ENCODE data around the gene PPARG.

PPARG gene

DNA sequence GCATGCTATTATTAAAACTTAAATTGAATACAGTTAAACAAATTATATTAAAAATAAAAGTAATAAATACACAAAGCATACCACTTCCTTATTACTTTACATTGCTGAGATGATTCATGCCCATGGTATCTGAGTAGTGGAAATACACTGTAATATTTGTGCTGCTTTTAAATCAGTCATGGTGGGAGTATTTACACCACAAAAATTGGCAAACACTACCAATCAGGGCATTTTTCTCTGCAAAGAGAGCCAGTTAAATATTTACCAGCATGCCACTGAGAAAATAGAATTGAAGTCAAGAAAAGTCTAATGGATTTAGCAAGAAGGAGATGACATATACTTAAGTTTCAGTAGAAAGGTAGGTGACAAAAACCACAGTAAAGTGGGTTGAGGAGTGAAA, 19.6 kb downstream of the PPARG start:
- in situ Hi-C loops (cut with HindIII; ENCODE audit: low sequenced_read_pairs) = no loop called here

DNA sequence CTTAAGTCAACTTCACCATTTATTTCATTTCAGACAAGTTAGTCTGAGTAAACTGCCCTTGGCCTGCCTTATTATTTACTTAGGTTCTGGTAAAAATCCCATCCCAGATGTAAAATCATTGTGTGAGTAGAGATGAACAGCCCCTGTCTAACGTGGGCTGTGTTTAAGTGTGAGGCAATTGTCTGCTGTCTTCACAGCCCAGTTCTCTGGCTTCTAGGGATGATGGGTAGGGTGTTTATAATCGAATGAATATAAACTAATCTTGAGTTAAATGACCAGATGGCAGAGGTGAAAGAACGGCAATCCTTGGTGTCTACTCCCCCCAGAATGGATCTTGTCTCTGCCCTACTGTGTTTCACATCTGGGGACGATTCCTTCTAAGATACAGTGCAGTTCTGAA, 20.8 kb downstream of the PPARG start:
- in situ Hi-C loops (cut with HindIII; ENCODE audit: low sequenced_read_pairs) = no loop called here

DNA sequence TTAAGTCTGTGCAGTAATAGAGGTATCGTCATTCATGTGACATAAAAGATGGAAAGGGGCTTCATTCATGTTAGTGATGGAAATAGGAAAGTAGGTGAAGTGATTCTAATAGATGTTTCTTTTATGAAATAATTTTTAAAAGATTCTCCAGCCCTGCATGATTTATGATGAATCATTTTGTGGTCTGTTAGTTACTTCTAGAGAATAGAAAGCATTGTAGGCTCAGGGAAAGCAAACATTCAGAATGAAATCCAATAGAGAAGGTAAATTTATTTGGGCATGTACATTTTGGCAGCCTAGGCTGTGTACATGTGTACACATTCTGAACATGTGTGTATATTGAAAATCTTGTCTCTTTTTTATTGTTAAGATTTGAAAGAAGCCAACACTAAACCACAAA, 23.1 kb downstream of the PPARG start:
- in situ Hi-C loops (cut with HindIII; ENCODE audit: low sequenced_read_pairs) = no loop called here

DNA sequence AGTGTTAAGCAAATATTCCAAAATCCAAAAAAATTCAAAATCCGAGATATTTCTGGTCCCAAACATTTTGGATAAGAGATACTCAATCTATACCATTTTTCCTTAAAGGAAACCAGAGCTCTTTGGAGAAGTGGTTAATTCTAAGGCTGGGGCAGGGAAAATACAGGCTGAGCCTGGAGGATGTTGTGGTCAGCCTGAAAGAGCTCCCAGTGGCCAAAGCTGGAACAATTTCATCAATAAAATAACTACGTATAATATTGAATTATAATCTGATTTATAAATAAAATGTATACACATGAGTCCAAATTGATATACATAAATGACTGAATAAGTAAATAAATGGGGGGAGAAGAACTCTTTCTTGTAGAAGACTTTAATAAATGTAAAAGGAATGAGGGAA, 24.6 kb downstream of the PPARG start:
- in situ Hi-C loops (cut with HindIII; ENCODE audit: low sequenced_read_pairs) = no loop called here

DNA sequence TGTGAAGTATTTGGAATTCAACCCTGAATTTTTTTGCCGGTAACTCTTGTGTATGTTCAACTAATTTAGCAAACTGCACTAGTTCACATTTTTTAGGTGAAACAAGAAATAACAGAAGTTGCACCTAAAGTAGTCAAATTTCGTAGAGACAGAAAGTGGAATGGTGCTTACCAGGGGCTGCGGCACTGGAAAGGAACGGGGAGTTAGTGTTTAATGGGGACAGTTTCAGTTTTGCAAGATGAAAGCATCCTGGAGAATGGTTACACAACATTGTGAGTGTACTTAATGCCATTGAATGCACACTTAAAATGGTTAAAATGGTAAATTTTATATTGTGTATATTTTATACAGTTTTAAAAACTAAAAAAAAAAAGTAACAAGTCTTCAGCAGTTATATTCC, 27.4 kb downstream of the PPARG start:
- in situ Hi-C loops (cut with HindIII; ENCODE audit: low sequenced_read_pairs) = no loop called here

DNA sequence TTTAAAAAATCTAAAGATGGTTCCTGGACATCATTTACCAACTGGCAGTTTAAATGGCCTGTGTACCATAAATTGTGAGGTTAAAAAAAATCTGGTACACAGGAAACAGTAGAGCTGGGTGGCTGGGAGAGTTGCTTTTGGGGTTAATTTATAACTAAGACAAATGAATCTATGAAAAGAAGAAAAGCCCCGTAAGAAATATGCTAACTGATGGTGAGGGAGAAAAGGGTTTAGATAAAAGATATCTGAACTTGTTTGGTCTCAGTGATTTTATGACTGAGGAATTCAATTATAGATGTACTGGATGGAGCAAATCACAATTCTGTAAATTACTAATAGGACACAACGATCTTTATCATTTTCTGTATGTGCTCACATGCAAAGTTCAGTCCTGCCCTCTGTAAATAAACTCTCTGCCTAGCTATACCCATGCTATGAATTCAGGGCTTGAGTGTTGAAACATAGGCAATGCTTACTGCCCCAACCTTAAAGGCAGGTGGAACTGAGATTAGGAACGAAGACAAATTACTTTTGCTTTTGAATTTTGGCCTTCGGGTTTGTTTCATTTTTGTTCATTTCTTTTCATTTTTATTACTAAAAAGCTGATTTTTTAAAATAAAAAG, 28.0 kb downstream of the PPARG start:
- in situ Hi-C loops (cut with HindIII; ENCODE audit: low sequenced_read_pairs) = no loop called here

DNA sequence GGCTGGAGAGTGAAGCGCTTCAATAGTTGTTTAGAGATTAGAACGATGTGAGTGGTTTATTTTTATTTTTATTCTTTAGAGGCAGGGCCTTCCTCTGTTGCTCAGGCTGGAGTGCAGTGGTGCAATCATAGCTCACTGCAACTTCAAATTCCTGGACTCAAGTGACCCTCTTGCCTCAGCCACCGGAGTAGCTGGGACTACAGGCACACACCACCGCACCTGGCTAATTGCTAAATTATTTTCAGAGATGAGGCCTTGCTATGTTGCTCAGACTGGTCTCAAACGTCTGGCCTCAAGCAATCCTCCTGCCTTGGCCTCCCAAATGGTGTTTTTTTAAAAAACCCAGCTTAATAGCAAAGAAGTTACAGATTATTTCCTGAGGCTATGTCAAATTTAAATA, 29.0 kb downstream of the PPARG start:
- in situ Hi-C loops (cut with HindIII; ENCODE audit: low sequenced_read_pairs) = no loop called here

DNA sequence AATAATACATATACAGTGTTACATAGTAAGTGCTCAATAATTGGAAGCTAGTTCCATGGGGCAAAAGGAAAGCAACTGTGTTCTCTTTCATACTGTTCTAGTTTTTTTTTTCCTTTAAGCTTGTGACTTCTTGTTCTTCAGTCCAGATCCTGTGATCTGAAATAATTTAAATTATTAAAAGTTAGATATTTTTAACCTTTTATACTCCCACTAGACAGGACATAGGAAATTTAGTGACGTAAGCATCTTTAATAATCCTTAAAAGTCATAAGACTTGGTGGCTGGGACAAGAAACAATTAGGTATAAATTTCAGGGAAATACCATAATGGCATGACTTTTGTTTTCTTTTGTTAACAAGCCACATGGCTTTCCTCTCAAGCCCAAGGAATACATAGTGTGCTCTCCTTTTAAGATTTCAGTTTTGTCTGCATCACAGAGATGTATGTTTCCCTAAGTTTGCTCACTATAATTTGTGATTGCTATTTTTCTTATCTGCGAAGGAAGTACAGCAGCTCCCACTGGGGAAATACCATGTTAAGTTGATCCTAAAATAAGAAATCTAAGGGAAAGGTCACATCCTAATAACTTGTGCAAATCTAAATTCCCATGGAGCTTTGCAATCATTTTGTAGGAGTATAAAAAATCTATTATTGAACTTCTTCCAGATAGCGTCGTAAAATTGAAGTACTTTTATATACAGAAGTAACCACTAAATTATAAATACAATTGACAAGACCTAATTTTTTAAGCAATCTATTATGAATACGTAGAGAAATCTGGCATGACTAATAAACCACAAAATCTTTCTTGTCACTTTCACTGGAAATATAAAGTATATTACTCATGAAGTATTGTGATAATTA, 30.1 kb downstream of the PPARG start:
- in situ Hi-C loops (cut with HindIII; ENCODE audit: low sequenced_read_pairs) = no loop called here

DNA sequence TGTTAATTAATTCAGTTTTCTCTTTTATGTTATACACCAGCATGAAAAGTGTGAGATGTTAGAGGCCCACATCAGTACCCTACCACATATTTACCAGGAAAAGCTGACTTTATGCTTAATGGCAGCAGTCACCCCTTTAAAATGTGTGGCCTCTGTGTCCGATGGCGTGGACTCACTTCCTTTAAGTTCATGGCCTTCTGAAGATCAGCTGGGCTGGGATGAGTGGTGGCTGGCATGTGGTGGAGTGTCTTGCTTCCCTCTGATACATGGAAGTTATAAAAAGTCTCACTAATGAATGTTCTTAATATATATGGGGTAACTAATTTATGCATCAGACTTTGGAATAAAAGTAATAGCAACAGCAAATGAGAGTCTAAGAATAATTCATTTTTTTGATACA, 32.1 kb downstream of the PPARG start:
- in situ Hi-C loops (cut with HindIII; ENCODE audit: low sequenced_read_pairs) = no loop called here

DNA sequence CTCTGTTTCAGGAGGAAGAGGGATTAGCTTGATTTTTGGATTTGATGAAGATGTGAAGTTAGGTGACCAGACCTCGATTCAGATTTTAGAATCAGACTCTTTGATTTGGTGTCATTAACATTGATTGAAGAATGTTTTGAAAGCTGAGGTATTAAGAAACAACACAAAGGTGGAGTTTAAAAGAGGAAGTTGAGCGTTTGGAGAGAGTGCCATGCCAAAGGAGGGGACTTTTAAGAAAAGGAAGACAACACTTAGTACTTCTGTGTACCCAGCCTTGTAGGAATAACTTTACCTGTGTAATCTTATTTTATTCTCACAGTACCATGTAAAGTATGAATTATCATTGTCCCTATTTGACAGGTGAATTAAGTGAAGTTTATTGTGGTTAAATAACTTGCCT, 34.4 kb downstream of the PPARG start:
- in situ Hi-C loops (cut with HindIII; ENCODE audit: low sequenced_read_pairs) = no loop called here

DNA sequence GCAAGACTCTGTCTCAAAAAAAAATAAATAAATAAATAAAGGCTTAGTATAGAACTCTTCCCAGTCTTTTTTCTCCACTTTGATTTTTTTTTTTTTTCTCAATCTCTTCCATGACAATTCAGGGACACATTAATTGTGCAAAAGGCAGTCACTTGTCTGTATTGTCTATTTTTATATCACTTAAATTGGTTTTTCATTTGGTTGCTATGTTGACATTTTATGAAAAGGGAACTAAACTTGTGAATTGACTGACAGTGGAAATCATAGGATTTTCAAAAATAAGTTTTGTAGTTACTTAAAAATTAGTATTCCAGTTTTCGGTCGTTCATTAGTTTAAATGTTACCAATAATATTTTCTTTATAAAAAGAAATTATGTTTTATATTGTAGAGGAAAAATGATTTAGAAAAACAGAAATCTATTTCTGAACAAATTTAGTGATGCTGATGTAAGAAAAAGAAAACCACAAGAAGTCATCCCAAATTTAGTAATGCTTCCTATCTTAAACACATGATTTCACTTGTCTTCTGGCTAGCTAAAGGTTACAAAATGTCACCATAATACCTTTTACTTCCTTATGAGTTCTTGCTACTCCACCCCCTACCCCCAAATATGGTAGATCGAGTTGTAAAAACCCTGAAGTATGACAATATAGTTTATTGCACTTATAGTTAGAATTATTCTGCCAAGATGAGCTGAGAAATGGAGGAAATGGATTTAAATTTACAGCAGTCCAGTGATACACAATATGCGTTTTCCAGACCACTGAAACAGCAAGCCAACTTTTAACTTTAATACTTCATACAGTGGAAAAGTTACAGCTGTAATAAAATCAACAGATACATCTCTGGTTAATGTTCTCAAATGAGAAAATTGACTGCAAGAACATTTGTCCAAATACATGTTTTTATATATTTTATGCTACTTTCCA, 37.0 kb downstream of the PPARG start:
- in situ Hi-C loops (cut with HindIII; ENCODE audit: low sequenced_read_pairs) = no loop called here

DNA sequence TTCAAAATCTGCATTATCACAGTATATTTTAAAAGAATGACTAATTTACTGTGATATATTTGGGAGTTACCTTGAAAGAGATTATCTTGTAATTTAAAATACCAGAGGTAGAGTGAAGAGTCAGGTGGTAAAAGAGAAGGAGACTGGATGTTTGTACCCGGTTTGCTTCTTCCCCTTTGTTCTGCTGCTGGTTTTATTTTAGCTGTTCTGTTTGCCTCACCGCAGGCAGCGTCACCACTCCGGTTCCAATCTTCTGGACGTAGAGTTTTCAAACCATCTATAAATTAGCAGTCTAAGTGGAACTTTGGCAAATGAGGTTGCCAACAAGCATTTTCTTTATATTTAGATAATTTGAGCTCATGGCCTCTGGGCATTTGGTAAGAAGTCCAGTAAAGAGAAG, 38.2 kb downstream of the PPARG start:
- in situ Hi-C loops (cut with HindIII; ENCODE audit: low sequenced_read_pairs) = no loop called here

DNA sequence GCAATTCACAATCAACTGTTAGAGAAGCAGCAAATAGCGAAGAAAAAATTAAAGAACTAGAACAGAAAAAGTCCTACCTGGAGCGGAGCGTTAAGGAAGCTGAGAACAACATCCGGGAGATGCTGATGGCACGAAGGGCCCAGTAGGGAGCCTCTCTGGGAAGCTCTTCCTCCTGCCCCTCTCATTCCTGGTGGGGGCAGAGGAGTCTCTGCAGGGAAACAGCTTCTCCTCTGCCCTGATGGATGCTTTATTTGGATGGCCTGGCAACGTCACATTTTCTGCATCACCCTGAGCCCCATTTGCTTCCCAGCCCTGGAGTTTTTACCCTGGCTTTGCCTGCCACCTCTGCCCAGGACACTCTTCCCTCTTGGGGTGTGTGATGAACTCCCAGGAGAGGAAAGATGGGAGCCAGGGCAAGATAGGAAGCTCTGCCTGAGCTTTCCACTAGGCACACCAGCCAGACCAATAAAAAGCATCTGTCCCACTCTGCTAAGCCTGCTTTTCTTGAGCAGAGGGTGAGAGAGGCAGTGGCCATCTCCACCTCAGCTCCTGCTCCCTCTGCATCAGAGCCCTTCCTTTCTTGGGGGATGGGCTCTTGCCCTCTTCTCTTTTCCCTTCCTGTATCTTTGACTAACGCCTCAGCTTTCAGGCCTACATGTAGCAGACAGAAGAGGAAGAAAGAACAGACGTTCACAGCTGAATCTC, 39.4 kb downstream of the PPARG start:
- in situ Hi-C loops (cut with HindIII; ENCODE audit: low sequenced_read_pairs) = no loop called here

DNA sequence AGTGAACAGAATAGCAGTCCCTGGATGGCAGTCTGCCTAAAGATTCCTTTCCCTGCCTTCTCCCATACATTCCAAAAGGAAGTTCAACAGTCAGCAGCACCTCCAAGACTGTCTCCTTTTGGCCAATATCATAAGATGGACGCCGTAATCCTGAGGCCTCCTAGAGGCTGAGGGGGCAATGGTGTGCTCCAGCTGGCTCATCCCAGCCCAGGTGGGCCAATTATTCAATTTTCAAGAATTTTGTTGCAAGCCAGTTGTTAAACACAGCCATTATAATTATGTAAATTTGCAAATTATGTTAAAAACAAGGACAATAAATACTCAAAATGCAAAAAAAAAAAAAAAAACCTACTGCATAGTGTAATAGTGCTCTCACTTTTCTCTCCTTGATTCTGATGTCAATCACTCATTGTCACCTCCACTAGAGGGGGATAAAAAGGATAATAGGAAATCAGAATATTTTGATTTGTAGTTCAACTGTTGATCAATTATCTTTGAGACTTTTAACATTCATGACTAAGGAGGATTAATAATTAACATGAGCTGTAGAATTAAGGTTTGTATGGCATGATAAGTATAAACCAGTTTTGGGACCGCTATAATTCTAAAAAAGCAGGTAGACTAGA, 40.1 kb downstream of the PPARG start:
- in situ Hi-C loops (cut with HindIII; ENCODE audit: low sequenced_read_pairs) = no loop called here

DNA sequence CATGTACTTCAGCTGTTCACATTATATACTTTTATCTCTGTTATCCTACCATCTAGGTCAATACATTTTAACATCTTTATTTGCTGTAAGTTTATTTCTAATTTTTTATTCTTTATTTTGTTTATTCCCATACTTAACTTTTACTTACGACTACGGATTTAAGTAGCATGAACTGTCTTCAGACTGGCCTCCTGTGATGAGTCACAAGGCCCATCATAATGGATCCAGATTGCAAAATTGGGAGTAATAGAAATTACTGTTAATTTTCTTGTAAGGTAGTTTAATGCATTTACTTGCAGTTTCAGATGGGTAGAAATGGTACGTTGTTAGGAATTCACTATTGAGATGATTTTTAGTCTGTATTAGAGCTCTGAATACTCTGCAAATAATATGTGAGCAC, 45.9 kb downstream of the PPARG start:
- in situ Hi-C loops (cut with HindIII; ENCODE audit: low sequenced_read_pairs) = no loop called here

DNA sequence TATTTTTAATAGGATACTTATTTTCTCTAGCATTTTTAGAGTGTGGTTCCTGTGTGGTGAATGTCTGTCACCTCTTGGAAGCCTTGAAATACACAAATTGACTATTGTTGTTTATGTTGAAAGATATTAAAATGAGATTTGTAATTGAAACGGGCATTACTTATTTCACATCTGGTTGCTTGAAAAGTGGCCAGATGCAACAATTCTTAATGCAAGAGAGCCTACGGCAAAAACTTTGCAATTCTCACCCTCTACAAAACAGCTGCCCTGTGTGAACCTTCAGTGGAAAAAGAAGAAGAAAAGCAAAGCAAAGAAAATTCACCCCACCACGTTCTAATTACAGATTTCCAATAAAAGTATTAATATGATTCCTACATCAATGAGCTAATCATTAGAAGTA, 46.6 kb downstream of the PPARG start:
- in situ Hi-C loops (cut with HindIII; ENCODE audit: low sequenced_read_pairs) = no loop called here

DNA sequence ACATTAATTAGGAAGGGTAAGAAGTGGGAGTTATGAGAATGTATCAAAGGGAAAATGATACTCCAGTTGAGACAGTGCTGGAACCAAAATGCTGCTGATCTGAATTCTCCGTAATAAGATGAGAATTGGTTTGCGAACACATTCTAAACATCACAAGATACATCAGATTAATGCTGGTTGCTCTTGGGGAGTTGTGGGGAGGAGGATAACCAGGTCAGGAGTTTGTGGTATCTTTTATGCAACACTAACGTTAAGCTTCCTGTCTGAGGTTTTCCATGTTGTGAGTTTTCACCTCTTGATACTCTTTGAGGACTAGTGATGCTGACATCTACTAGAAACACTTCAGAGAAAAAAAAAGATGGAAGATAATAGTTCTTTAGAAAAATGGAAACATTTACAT, 47.2 kb downstream of the PPARG start:
- in situ Hi-C loops (cut with HindIII; ENCODE audit: low sequenced_read_pairs) = no loop called here

DNA sequence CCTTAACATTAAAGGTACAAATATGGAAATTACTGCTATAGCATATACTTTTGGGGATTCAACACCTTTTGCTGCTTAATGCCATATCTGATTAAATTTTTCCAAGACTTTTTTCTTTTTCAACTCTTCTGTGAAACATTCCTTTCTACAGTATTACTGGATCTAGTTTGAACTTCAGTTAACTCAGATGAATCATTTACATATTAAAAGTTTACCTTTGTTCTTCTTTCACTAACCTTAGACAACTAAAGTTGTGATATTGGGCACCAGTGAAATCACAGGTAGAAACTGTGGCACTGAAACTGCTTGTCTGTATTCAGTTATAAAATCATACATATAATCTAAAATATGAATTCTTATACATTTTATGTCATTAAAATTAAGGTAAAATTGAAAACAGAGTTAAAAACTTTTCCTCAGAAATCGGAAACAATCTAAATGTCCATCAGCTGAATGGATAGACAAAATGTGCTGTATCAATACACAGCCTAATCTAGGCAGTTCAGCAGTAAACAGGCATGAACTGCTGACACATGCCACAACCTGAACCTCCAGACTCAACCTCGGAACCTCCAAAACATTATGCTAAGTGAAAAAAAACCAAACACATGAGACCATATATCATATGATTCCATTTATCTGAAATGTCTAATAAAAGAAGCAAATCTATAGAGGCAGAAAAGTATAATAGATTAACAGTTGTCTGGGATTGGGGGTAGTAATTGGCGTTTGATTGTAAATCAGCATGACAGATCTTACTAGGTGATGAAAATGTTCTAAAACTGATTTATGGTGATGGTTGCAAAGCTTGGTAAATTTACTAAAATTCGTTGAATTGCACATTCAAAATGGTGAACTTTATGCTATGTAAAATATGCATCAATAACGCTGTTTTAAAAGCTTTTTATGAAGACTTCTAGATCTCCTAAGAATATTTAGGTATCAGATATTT, 50.0 kb downstream of the PPARG start:
- in situ Hi-C loops (cut with HindIII; ENCODE audit: low sequenced_read_pairs) = no loop called here

DNA sequence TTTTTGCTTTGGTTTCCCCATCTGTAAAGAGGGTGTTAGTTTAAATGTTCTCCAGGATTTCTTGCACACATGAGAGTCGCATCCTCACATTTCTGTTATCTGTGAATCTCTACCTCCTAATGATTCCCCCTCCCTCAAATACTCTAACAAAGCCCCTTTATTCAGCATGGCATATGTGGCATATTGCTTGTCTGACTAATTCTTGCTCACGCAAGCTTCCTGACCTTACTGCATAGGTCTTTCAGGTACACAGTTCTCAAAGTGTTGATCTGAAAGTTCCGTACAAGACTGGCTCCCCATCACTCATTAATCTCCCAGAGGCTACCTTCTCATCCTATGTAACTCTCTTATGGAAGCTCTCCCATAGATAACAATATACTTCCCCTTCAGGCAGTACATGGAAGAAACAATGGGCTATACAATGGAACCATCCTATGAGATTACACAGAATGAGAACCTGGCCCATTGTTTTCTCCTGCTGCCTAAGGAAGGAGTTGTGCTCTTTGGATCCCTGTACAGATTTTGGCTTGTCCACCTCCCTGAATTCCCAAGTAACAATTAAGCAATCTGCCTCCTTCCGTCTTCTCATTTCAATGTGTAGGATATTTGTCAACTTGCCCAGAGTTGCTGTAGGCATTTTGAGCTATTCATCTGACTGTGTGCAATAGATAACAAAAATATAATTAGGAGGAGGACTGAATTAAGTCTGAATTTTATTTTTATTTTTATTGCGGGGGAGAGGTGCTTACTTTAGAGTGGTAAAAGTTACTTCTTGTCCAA, 51.0 kb downstream of the PPARG start:
- in situ Hi-C loops (cut with HindIII; ENCODE audit: low sequenced_read_pairs) = no loop called here

Measured in endothelial cell of hepatic sinusoid (primary cell).